ENCODE results near the gene COL5A1.

The COL5A1 gene

DNA sequence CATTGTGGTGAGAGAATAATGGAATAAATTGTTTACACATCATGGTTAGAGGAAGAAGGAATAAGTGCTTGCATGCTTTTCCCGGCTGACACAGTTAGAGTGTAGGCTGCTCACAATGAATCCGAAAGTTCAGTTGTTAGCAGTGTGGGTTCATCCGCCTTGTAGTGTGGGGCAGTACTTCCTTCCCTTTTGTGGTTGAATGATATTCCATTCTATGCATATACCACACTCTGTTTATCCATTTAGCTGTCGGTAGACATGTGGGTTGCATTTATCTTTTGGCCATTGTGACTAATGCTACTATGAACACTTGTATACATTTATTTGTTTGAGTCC, 84.0 kb downstream of the COL5A1 start:
- no peak for TF ChIP-seq EZH2 (IDR thresholded peaks at IDR 0.05; ENCODE audit: borderline replicate concordance, low read length)
- TF ChIP-seq, protein P1, sequence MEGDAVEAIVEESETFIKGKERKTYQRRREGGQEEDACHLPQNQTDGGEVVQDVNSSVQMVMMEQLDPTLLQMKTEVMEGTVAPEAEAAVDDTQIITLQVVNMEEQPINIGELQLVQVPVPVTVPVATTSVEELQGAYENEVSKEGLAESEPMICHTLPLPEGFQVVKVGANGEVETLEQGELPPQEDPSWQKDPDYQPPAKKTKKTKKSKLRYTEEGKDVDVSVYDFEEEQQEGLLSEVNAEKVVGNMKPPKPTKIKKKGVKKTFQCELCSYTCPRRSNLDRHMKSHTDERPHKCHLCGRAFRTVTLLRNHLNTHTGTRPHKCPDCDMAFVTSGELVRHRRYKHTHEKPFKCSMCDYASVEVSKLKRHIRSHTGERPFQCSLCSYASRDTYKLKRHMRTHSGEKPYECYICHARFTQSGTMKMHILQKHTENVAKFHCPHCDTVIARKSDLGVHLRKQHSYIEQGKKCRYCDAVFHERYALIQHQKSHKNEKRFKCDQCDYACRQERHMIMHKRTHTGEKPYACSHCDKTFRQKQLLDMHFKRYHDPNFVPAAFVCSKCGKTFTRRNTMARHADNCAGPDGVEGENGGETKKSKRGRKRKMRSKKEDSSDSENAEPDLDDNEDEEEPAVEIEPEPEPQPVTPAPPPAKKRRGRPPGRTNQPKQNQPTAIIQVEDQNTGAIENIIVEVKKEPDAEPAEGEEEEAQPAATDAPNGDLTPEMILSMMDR (IDR thresholded peaks at IDR 0.05; ENCODE audit: low read length): no peak
- no peaks in the 10 kb centered on the region for H3K79me2 ChIP-seq (ENCODE audit: insufficient read depth, low read length)
- no peaks in the 10 kb centered on the region for H3K4me1 ChIP-seq (ENCODE audit: insufficient read depth, low read length, severe bottlenecking)
- no peaks in the 10 kb centered on the region for H3K36me3 ChIP-seq (ENCODE audit: insufficient read depth, low read length)
- H3F3A ChIP-seq (ENCODE audit: insufficient read depth, low read length): no peaks in the 10 kb centered on the region
- no peak overlapping the region for H3K9ac ChIP-seq (ENCODE audit: low read length)
- no peaks in the 10 kb centered on the region for H3K9me3 ChIP-seq (ENCODE audit: low read length)
- no peaks in the 10 kb centered on the region for H3K27me3 ChIP-seq (ENCODE audit: insufficient read depth, low read length)
- no peak overlapping the region for H3K27ac ChIP-seq (ENCODE audit: low read depth, low read length, poor library complexity, severe bottlenecking)
- no peaks in the 10 kb centered on the region for H4K20me1 ChIP-seq (ENCODE audit: insufficient read depth, low read length)
- no peak overlapping the region for H3K4me3 ChIP-seq (ENCODE audit: low read depth, low read length, poor library complexity, severe bottlenecking)
- H3K4me2 ChIP-seq (ENCODE audit: low read length): no peak overlapping the region
- no peaks in the 10 kb centered on the region for H3K9me2 ChIP-seq (ENCODE audit: low read depth, low read length)
- H2AFZ ChIP-seq (ENCODE audit: low read length): no peak overlapping the region

DNA sequence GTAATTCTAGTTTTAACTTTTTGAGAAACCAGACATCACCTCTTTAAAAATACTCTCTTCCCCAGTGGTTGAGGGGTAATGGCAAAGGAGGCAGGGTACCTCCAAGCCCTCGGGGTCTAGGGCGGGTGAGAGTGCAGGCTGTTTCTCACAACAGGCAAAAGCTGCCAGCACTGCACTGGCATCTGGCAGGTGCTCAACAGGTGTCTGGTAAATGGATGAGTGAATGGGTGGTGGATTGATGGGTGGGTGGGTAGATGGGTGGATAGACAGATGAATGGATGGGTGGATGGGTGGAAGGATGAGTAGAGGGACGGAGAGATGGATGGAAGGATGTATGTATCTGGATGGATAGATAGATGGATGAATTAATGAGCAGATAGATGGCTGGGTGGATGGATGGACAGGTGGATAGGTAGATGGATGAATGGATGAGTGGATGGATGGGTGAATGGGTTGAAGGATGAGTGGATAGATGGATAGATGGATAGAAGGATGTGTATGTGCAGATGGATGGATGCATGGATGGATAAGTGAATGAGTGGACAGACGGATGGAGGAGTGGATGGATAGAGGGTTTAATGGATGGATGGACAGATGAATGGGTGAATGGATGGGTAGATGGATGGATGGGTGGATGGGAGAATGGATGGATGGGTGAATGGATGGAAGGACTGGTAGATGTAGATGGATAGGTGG, 84.6 kb downstream of the COL5A1 start:
- TF ChIP-seq, protein P1 (IDR thresholded peaks at IDR 0.05; ENCODE audit: low read length): no peak
- no peak for TF ChIP-seq EZH2 (IDR thresholded peaks at IDR 0.05; ENCODE audit: borderline replicate concordance, low read length)

DNA sequence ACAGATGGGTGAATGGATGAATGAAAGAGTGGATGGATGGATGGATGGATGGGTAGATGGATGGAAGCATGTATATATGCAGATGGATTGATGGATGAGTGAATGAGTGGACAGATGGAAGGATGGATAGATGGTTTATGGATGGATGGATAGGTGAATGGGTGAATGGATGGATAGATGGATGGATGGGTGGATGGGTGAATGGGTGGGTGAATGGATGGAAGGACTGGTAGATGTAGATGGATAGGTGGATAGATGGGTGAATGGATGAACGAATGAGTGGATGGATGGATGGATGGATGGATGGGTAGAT, 85.1 kb downstream of the COL5A1 start:
- Histone ChIP-seq H3F3A (ENCODE audit: insufficient read depth, low read length) (no peaks in the 10 kb centered on the region), H3K9me3 (ENCODE audit: low read length) (no peaks in the 10 kb centered on the region), H3K4me1 (ENCODE audit: insufficient read depth, low read length, severe bottlenecking) (no peaks in the 10 kb centered on the region), H3K79me2 (ENCODE audit: insufficient read depth, low read length) (no peaks in the 10 kb centered on the region), H3K27ac (ENCODE audit: low read depth, low read length, poor library complexity, severe bottlenecking) (no peak overlapping the region), H2AFZ (ENCODE audit: low read length) (no peak overlapping the region), H4K20me1 (ENCODE audit: insufficient read depth, low read length) (no peaks in the 10 kb centered on the region), H3K36me3 (ENCODE audit: insufficient read depth, low read length) (no peaks in the 10 kb centered on the region), H3K27me3 (ENCODE audit: insufficient read depth, low read length) (no peaks in the 10 kb centered on the region; the same call in 1 of the 2 replicates), H3K9me2 (ENCODE audit: low read depth, low read length) (no peaks in the 10 kb centered on the region), H3K4me3 (ENCODE audit: low read depth, low read length, poor library complexity, severe bottlenecking) (no peak overlapping the region), H3K9ac (ENCODE audit: low read length) (no peak overlapping the region), H3K4me2 (ENCODE audit: low read length) (no peak overlapping the region)
- TF ChIP-seq EZH2 (IDR thresholded peaks at IDR 0.05; ENCODE audit: borderline replicate concordance, low read length): no peak
- TF ChIP-seq, protein P1 (IDR thresholded peaks at IDR 0.05; ENCODE audit: low read length): no peak

More for the DNA sequence above, 84.6 kb downstream of the COL5A1 start:
- H3K4me1 ChIP-seq (ENCODE audit: insufficient read depth, low read length, severe bottlenecking): no peaks in the 10 kb centered on the region
- no peaks in the 10 kb centered on the region for H3K27me3 ChIP-seq (ENCODE audit: insufficient read depth, low read length)
- H3K4me3 ChIP-seq (ENCODE audit: low read depth, low read length, poor library complexity, severe bottlenecking): no peak overlapping the region
- H3K4me2 ChIP-seq (ENCODE audit: low read length): no peak overlapping the region
- no peak overlapping the region for H3K27ac ChIP-seq (ENCODE audit: low read depth, low read length, poor library complexity, severe bottlenecking)
- H2AFZ ChIP-seq (ENCODE audit: low read length): no peak overlapping the region
- no peaks in the 10 kb centered on the region for H3K9me3 ChIP-seq (ENCODE audit: low read length)
- H3K9me2 ChIP-seq (ENCODE audit: low read depth, low read length): no peaks in the 10 kb centered on the region
- H3F3A ChIP-seq (ENCODE audit: insufficient read depth, low read length): no peaks in the 10 kb centered on the region
- no peaks in the 10 kb centered on the region for H4K20me1 ChIP-seq (ENCODE audit: insufficient read depth, low read length)
- no peak overlapping the region for H3K9ac ChIP-seq (ENCODE audit: low read length)
- H3K36me3 ChIP-seq (ENCODE audit: insufficient read depth, low read length): no peaks in the 10 kb centered on the region
- H3K79me2 ChIP-seq (ENCODE audit: insufficient read depth, low read length): no peaks in the 10 kb centered on the region

All from OCI-LY1 (cell line).